ENCODE data around the gene CFAP77. TPM values are rescaled to one million over a fixed set of nuclear protein-coding genes. Genes with fewer than 3 reads are reported as not detected.
"Not testable (repeated sequence)": the region's sequence is repeated elsewhere in the genome, so short reads cannot be mapped to it uniquely, and the experiment has no call there.

The CFAP77 gene
- not detected for total RNA-seq
- under 1 TPM in 3 of 8 donors, not detected in 5; 0.11 to 0.16 (median 0.12) TPM for polyA plus RNA-seq (ENCODE audit: insufficient read depth in 1 of 8, insufficient read length in 8 of 8, low replicate concordance in 1 of 8)
- long read RNA-seq, donor 1: 0 reads
- long read RNA-seq, donor 2: 0 reads
- long read RNA-seq, donor 3: 0 reads
- long read RNA-seq, donor 4: 0 reads
- long read RNA-seq, donor 5: 0 reads
- long read RNA-seq, donor 6: 0 reads
- long read RNA-seq, donor 7: 0 reads
- long read RNA-seq, donor 8: 0 reads
- long read RNA-seq, donor 9: 0 reads
- long read RNA-seq, donor 10: 0 reads
- long read RNA-seq, donor 11: 0 reads

DNA sequence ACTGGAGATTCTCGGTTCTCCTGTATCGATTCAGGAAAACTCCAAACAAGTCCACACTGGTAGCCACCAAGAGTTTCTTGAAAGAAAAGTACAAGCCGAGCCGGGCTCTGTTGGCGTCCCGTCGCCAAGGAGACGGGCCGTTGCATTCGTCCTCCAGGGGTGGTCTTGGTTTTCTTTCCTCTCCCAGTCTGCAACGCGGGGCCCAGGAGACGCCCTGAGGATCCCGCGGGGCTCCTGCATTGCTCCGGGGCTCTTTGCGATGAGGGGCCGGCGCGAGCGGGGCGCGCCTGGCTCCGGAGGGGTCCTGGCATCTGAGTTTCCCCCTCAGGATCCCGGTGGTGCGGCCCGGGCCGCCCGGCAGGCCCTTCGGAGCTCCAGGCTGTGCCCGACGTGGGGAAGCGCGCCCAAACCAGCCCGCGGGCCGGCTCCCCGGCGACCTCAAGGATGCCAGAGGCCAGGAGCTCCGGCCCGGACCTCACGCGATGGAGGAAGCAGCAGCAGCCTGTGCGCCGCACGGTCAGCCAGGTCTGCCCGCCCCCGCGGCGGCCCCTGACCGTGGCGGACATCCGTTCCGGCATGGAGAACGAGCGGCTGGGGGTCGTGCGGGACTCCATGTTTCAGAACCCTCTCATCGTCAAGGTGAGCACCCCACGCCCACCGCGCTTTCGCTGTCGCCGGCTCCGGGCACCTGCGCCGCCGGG, at the start of gene CFAP77:
CFAP77 (plus strand) TSS at position 384 of the 701 bp plus-strand sequence; CDS start at position 445, 61 bp downstream.
- peaks cover 25% of the 10 kb centered on the region for H3K4me1 ChIP-seq (ENCODE audit: control insufficient read depth, insufficient read depth, low read length)
- WGBS (ENCODE audit: insufficient coverage): under 1% methylated on average over 69 of the region's 69 CpGs

DNA sequence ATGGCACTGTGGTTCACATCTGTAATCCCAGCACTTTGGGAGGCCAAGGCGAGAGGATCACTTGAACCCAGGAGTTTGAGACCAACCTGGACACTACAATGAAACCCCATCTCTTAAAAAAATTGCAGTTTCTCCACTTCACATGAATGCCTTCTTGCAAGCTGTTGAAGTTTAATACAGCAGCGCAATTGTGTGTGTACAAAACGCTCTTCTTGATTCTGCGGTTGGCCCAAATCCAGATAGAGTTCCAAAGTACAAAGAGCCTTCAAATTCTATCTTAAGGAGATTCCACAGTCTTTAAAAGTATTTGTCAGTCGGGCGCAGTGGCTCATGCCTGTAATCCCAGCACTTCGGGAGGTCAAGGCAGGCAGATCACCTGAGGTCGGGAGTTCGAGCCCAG, 45.9 kb upstream of the CFAP77 start:
- Histone ChIP-seq H3K27me3 (ENCODE audit: control insufficient read depth, insufficient read depth, low read length) (no peaks in the 10 kb centered on the region), H3K27ac (ENCODE audit: low read length) (no peak overlapping the region), H3K36me3 (ENCODE audit: control insufficient read depth, insufficient read depth, low read length) (no peaks in the 10 kb centered on the region), H3K4me1 (ENCODE audit: control insufficient read depth, insufficient read depth, low read length) (no peaks in the 10 kb centered on the region), H3K9me3 (replicated peaks; ENCODE audit: control insufficient read depth, low read depth, low read length) (no peaks in the 10 kb centered on the region), H3K4me3 (ENCODE audit: low read length) (no peak overlapping the region)
- 86% methylated on average over 8 of the region's 9 CpGs for WGBS (ENCODE audit: insufficient coverage)
- no peak for DNase-seq

More for the DNA sequence above, at the start of gene CFAP77:
- Histone ChIP-seq H3K27me3 (ENCODE audit: control insufficient read depth, insufficient read depth, low read length) (peaks cover 59% of the 10 kb centered on the region), H3K4me3 (ENCODE audit: low read length) (peak within 1 kb of the TSS; percentile 22), H3K27ac (ENCODE audit: low read length) (no peak within 1 kb of the TSS), H3K36me3 (ENCODE audit: control insufficient read depth, insufficient read depth, low read length) (no peaks in the 10 kb centered on the region), H3K9me3 (replicated peaks; ENCODE audit: control insufficient read depth, low read depth, low read length) (no peaks in the 10 kb centered on the region)
- peak; percentile 48 for DNase-seq

DNA sequence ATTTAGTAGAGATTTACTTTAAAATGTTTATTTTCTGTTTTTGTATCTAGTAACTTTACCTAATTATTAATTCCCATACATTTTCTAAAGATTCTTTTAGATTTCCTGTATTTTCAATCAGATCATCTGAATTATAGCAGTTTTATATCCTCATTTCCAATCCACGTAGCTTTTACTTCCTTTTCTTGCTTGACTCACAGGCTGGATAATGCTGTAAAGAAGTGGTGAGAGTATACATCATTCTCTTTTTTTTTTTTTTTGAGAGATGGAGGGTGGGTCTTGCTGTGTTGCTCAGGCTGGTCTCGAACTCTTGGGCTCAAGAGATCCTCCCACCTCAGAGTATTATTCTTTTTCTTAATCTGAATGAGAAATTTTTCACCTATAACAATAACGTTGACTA, 44.0 kb upstream of the CFAP77 start:
- WGBS (ENCODE audit: insufficient coverage): no CpG with 5 or more reads among the region's 3 CpGs
- H3K4me1 ChIP-seq (ENCODE audit: control insufficient read depth, insufficient read depth, low read length): no peaks in the 10 kb centered on the region
- no peak overlapping the region for H3K27ac ChIP-seq (ENCODE audit: low read length)
- H3K4me3 ChIP-seq (ENCODE audit: low read length): no peak overlapping the region
- H3K9me3 ChIP-seq (replicated peaks; ENCODE audit: control insufficient read depth, low read depth, low read length): no peaks in the 10 kb centered on the region
- no peak for DNase-seq
- H3K36me3 ChIP-seq (ENCODE audit: control insufficient read depth, insufficient read depth, low read length): no peaks in the 10 kb centered on the region
- H3K27me3 ChIP-seq (ENCODE audit: control insufficient read depth, insufficient read depth, low read length): no peaks in the 10 kb centered on the region

DNA sequence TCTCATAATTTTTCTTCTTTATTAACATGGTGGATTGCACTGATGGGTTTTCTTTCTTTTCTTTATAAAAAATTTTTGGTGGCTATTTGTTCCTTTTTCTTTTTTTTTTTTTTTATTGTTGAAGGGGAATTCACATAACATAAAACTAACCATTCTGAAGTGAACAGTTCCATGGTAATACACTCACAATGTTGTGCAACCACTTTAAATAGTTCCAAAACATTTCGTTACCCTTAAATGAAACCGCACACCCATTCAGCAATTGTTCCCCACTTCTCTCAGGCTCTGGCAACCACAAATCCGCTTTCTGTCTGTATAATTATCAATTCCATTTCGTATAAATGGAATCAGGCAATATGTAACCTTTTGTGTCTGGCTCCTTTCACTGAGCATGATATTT, 43.5 kb upstream of the CFAP77 start:
- no peak overlapping the region for H3K27ac ChIP-seq (ENCODE audit: low read length)
- H3K4me1 ChIP-seq (ENCODE audit: control insufficient read depth, insufficient read depth, low read length): no peaks in the 10 kb centered on the region
- H3K9me3 ChIP-seq (replicated peaks; ENCODE audit: control insufficient read depth, low read depth, low read length): no peaks in the 10 kb centered on the region
- 82% methylated on average over 4 of the region's 4 CpGs for WGBS (ENCODE audit: insufficient coverage)
- no peak overlapping the region for H3K4me3 ChIP-seq (ENCODE audit: low read length)
- H3K27me3 ChIP-seq (ENCODE audit: control insufficient read depth, insufficient read depth, low read length): no peaks in the 10 kb centered on the region
- no peaks in the 10 kb centered on the region for H3K36me3 ChIP-seq (ENCODE audit: control insufficient read depth, insufficient read depth, low read length)
- no peak for DNase-seq

DNA sequence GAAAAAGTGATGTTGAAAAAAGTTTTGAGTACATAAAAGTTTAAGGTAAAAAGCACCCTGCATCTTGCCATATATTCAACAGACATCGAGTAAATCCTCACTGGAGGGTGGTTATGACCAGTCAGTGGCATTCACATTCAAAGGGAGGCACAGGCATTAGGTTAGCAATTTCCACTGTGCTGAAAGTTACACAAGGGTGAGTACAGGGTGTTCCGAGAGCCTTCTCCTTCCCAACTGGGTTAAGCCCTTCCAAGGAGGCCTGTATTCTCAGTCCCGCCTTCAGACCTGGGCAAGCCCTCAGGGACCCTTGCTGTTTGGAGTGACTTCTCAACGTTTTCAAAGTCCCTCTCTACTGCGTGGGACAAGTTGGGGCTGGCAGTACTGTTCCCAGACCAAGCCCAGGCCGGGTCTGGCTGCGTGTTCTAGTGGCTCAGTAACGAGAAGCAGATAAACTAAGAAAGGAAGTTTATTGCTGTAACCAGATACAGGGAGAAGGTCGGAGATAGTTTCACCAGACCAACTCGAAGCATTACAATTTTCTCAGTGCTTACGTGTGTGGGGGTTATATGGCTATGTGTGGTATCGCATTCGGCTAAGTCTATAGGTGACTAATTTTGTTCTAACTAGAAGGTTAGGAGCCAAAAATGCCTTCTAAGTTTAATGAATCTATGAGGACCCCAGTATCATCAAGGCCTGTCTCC, 42.2 kb upstream of the CFAP77 start:
- H3K4me3 ChIP-seq (ENCODE audit: low read length): no peak overlapping the region
- H3K36me3 ChIP-seq (ENCODE audit: control insufficient read depth, insufficient read depth, low read length): no peaks in the 10 kb centered on the region
- peaks cover 2% of the 10 kb centered on the region for H3K4me1 ChIP-seq (ENCODE audit: control insufficient read depth, insufficient read depth, low read length)
- no peak overlapping the region for H3K27ac ChIP-seq (ENCODE audit: low read length)
- no peak for DNase-seq
- 16% methylated on average over 6 of the region's 13 CpGs for WGBS (ENCODE audit: insufficient coverage)
- H3K27me3 ChIP-seq (ENCODE audit: control insufficient read depth, insufficient read depth, low read length): no peaks in the 10 kb centered on the region
- H3K9me3 ChIP-seq (replicated peaks; ENCODE audit: control insufficient read depth, low read depth, low read length): no peaks in the 10 kb centered on the region

DNA sequence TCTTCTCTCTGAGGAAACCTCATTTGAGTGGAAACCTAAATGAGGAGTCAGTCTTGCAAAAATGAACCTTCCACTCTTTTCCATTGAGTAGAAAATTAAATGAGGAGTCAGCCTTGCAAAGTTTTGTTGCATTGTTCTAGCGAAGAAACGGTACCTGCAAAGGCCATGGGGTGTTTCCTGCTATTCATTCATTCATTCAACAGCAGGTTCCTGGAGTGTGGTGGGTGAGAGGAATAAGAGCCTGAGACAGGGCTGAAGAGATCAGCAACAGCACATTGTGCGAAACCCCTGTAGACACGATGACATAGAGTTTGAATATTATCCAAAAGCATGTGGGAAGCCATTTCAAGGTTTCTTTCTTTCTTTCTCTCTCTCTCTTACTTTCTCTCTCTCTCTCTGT, 40.6 kb upstream of the CFAP77 start:
- no peaks in the 10 kb centered on the region for H3K9me3 ChIP-seq (replicated peaks; ENCODE audit: control insufficient read depth, low read depth, low read length)
- no CpG with 5 or more reads among the region's 4 CpGs for WGBS (ENCODE audit: insufficient coverage)
- no peak for DNase-seq
- peak overlapping the region; percentile 3 for H3K27ac ChIP-seq (ENCODE audit: low read length)
- H3K36me3 ChIP-seq (ENCODE audit: control insufficient read depth, insufficient read depth, low read length): no peaks in the 10 kb centered on the region
- H3K4me1 ChIP-seq (ENCODE audit: control insufficient read depth, insufficient read depth, low read length): peaks cover 6% of the 10 kb centered on the region
- H3K4me3 ChIP-seq (ENCODE audit: low read length): no peak overlapping the region
- H3K27me3 ChIP-seq (ENCODE audit: control insufficient read depth, insufficient read depth, low read length): no peaks in the 10 kb centered on the region

DNA sequence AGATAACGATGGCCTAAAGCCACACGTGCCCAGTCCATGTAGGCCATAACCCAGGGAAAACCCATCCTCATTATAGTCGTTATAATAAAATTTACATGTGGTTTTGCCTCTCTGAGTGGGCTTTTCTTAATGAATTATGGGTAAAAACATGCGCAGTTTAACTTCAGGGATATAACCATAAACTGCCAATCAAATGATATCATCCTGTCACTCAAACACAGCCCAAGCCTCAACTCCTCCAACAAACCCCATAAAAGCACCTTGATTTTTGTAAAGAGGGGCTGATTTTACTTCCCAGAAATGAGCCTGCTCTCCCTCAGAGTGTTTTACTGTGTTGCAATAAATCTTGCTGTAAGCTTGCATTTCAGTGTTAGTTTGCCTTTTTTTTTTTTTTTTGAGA, 39.4 kb upstream of the CFAP77 start:
- H3K4me1 ChIP-seq (ENCODE audit: control insufficient read depth, insufficient read depth, low read length): peaks cover 6% of the 10 kb centered on the region
- no peaks in the 10 kb centered on the region for H3K36me3 ChIP-seq (ENCODE audit: control insufficient read depth, insufficient read depth, low read length)
- WGBS (ENCODE audit: insufficient coverage): no CpG with 5 or more reads among the region's 4 CpGs

DNA sequence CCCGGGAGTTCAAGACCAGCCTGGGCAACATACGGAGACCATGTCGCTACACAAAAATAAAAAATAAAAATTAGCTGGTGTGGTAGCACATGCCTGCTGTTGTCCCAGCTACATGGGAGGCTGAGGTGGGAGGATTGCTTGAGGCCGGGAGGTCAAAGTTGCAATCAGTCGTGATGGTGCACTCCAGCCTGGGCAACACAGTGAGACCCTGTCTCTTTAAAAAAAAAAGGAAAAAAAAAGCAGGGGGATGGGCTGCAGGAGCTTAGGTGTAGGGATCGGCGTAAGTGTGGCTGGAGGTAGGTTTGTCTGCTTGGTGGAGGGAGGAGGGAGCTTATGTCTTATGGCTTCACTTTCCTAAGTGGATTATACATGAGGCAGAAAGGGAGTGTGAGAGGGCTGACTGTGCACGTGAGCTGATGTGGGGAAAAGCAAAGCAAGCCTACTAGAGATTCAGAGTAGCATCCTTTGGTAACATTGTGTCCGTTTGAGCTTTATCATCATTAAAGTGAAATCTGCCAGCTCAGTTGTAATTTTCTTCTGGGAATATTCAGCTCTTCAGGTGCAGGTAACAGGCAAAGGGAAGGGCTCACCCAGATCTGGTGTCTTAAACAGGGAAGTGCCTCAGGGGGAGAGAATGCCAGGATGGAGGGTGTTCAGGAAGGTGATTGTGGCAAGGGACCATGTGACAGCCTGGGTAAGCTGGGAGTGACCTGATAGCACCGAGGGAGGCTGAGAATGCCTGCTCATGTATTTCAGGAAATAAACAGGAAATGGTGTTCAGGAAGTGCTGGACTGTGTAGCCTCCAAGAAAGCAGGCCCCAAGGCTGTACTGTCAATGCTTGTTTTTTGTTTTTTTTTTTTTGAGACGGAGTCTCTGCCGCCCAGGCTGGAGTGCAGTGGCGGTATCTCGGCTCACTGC, 37.6 kb upstream of the CFAP77 start:
- peak overlapping the region; percentile 79 for H3K27ac ChIP-seq (ENCODE audit: low read length)
- DNase-seq: peak; percentile 83

More for the DNA sequence above, 39.4 kb upstream of the CFAP77 start:
- no peaks in the 10 kb centered on the region for H3K27me3 ChIP-seq (ENCODE audit: control insufficient read depth, insufficient read depth, low read length)
- H3K4me3 ChIP-seq (ENCODE audit: low read length): no peak overlapping the region
- no peaks in the 10 kb centered on the region for H3K9me3 ChIP-seq (replicated peaks; ENCODE audit: control insufficient read depth, low read depth, low read length)
- H3K27ac ChIP-seq (ENCODE audit: low read length): no peak overlapping the region
- no peak for DNase-seq

DNA sequence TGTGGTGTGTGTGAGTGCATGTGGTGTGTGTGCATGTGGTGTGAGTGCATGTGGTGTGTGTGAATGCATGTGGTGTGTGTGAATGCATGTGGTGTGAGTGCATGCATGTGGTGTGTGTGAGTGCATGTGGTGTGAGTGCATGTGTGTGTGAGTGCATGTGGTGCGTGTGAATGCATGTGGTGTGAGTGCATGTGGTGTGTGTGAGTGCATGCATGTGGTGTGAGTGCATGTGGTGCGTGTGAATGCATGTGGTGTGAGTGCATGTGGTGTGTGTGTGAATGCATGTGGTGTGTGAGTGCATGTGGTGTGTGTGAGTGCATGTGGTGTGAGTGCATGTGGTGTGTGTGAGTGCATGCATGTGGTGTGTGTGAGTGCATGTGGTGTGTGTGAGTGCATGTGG, 32.2 kb upstream of the CFAP77 start:
- H3K27ac ChIP-seq (ENCODE audit: low read length); H3K9me3 ChIP-seq (replicated peaks; ENCODE audit: control insufficient read depth, low read depth, low read length); H3K4me3 ChIP-seq (ENCODE audit: low read length); DNase-seq; H3K27me3 ChIP-seq (ENCODE audit: control insufficient read depth, insufficient read depth, low read length); H3K4me1 ChIP-seq (ENCODE audit: control insufficient read depth, insufficient read depth, low read length): not testable (repeated sequence)
- WGBS (ENCODE audit: insufficient coverage): 100% methylated on average over 2 of the region's 2 CpGs
- peaks cover 39% of the 10 kb centered on the region for H3K36me3 ChIP-seq (ENCODE audit: control insufficient read depth, insufficient read depth, low read length)

More for the DNA sequence above, 37.6 kb upstream of the CFAP77 start:
- Histone ChIP-seq H3K4me1 (ENCODE audit: control insufficient read depth, insufficient read depth, low read length) (peaks cover 6% of the 10 kb centered on the region), H3K36me3 (ENCODE audit: control insufficient read depth, insufficient read depth, low read length) (peaks cover 16% of the 10 kb centered on the region), H3K9me3 (replicated peaks; ENCODE audit: control insufficient read depth, low read depth, low read length) (no peaks in the 10 kb centered on the region), H3K4me3 (ENCODE audit: low read length) (no peak overlapping the region), H3K27me3 (ENCODE audit: control insufficient read depth, insufficient read depth, low read length) (no peaks in the 10 kb centered on the region)
- WGBS (ENCODE audit: insufficient coverage): 56% methylated on average over 9 of the region's 14 CpGs
